Stimulated activated CD4-positive, alpha-beta T cell treated with anti-CD3 and anti-CD28 coated beads, Interleukin-4, amount 100 ng/mL, for 48 hours (primary cell): ENCODE measurements around the gene RBFOX1.
A peak's percentile ranks its signal among the peaks of the same experiment; 100 is the strongest.
"Not testable (repeated sequence)": the region's sequence is repeated elsewhere in the genome, so short reads cannot be mapped to it uniquely, and the experiment has no call there.

ENCODE experiments used
- DNase-seq, 2 donors: peaks; one replicate each; pipeline ENCODE4 v3.0.0-alpha.2; 2020; ENCODE audit warnings: low read depth in 2 of 2

The RBFOX1 gene

GRCh38 chr16:7458144-7458543, 125.5 kb downstream of the RBFOX1 start:
- DNase-seq, result no peak

- no peak for DNase-seq
Observed at GRCh38 chr16:7470344-7470743, 137.7 kb downstream of the RBFOX1 start.

GRCh38 chr16:7471268-7471667, 138.6 kb downstream of the RBFOX1 start:
- DNase-seq, result no peak

- no peak for DNase-seq
Observed at GRCh38 chr16:7482032-7482431, 149.4 kb downstream of the RBFOX1 start.

GRCh38 chr16:7482596-7483290, 150.1 kb downstream of the RBFOX1 start:
- no peak for DNase-seq

- no peak for DNase-seq
Observed at GRCh38 chr16:7487574-7488323, 155.1 kb downstream of the RBFOX1 start.

GRCh38 chr16:7492122-7492521, 159.5 kb downstream of the RBFOX1 start:
- DNase-seq, result no peak

- no peak for DNase-seq
Observed at GRCh38 chr16:7493133-7493532, 160.5 kb downstream of the RBFOX1 start.

GRCh38 chr16:7497691-7498090, 165.0 kb downstream of the RBFOX1 start:
- DNase-seq, result no peak

GRCh38 chr16:7501868-7502267, 169.2 kb downstream of the RBFOX1 start:
- no peak for DNase-seq

GRCh38 chr16:7502591-7503157, 170.0 kb downstream of the RBFOX1 start:
- DNase-seq, result not testable (repeated sequence)

GRCh38 chr16:7503666-7504065, 171.0 kb downstream of the RBFOX1 start:
- no peak for DNase-seq

GRCh38 chr16:7504844-7505243, 172.2 kb downstream of the RBFOX1 start:
- no peak for DNase-seq

- no peak for DNase-seq
Observed at GRCh38 chr16:7505495-7505894, 172.8 kb downstream of the RBFOX1 start.

GRCh38 chr16:7506363-7506762, 173.7 kb downstream of the RBFOX1 start:
- DNase-seq, result no peak

GRCh38 chr16:7508656-7509055, 176.0 kb downstream of the RBFOX1 start:
- no peak for DNase-seq

GRCh38 chr16:7509963-7510601, 177.4 kb downstream of the RBFOX1 start:
- no peak for DNase-seq

GRCh38 chr16:7511549-7512260, 179.1 kb downstream of the RBFOX1 start:
- DNase-seq, result no peak

- no peak for DNase-seq
Observed at GRCh38 chr16:7512503-7512902, 179.9 kb downstream of the RBFOX1 start.

- peak in 1 of 2 donors; percentile 9 for DNase-seq
Observed at GRCh38 chr16:7513429-7513828, 180.8 kb downstream of the RBFOX1 start.

- DNase-seq, result no peak
Observed at GRCh38 chr16:7515543-7515942, 182.9 kb downstream of the RBFOX1 start.

GRCh38 chr16:7517496-7517895, 184.9 kb downstream of the RBFOX1 start:
- DNase-seq, result no peak
